H1 (cell line): Measurements from ENCODE around the gene CAPN9. TPM values are rescaled to one million over a fixed set of nuclear protein-coding genes. Genes with fewer than 3 reads are reported as not detected.

ENCODE experiments used
- MAFK ChIP-seq: IDR thresholded peaks from 2 replicates; pipeline ENCODE4 v1.6.1; 2012; ENCODE audit warnings: low read depth, mild to moderate bottlenecking, improper control_type of control experiment, low read length
- RBBP5 ChIP-seq: IDR thresholded peaks from 2 replicates; pipeline ENCODE4 v1.7.1; 2012; ENCODE audit warnings: low read depth, mild to moderate bottlenecking, inconsistent platforms, low read length, moderate library complexity, borderline replicate concordance
- RXRA ChIP-seq: IDR thresholded peaks from 2 replicates; pipeline ENCODE4 v1.6.1; 2011; ENCODE audit warnings: low read depth, mild to moderate bottlenecking, low read length, moderate library complexity; ENCODE audit not compliant: insufficient read depth
- SIX5 ChIP-seq: IDR thresholded peaks from 2 replicates; pipeline ENCODE4 v1.6.1; 2011; ENCODE audit warnings: mild to moderate bottlenecking, low read depth, low read length
- SRF ChIP-seq: IDR thresholded peaks from 2 replicates; pipeline ENCODE4 v1.6.1; 2011; ENCODE audit warnings: mild to moderate bottlenecking, low read depth, low read length, moderate library complexity
- SUZ12 ChIP-seq: fragments of 200-600 bp; sonication (generic); IDR thresholded peaks from 2 replicates; pipeline ENCODE4 v1.6.1; 2012; ENCODE audit warnings: mild to moderate bottlenecking, inconsistent platforms, low read length, moderate library complexity, mixed read lengths
- polyA plus RNA-seq, 7 experiments: library from polyadenylated mRNA; depleted of rRNA in 3 of 7; stranded (reverse) in 5 of 7; unstranded in 2 of 7; fragments of >200 nt in 5 of 7; fragments of 200-250 nt in 2 of 7; gene quantifications; 1 replicate in 5 of 7; 2 replicates in 1 of 7; 4 replicates in 1 of 7; pipeline versions ENCODE4 v1.2.1 to v1.2.3, GENCODE V29; 2011 to 2013; ENCODE audit warnings: missing spikeins in 2 of 7, mixed read lengths in 2 of 7
- total RNA-seq: library from RNA; stranded (reverse); fragmentation: NEBNext Ultra II Directional; extraction: Animal tissue kit (Norgen Biotek cat#: 25700); gene quantifications from 2 replicates; pipeline ENCODE4 v1.2.1, GENCODE V29; 2021
- TF ChIP-seq, protein P1 (sequence below): IDR thresholded peaks from 2 replicates; pipeline ENCODE4 v1.6.1; 2011; ENCODE audit warnings: low read depth, mild to moderate bottlenecking, low read length; ENCODE audit not compliant: insufficient read depth
- TF ChIP-seq, protein P2 (sequence below): IDR thresholded peaks from 2 replicates; pipeline ENCODE4 v1.6.1; 2012; ENCODE audit warnings: inconsistent platforms

The CAPN9 gene
- total and polyA plus RNA-seq, 2 of the 8 experiments (the other 6 are each of a cell fraction or from before 2014, with no cell fraction given), result 0.22 to 0.76 TPM

DNA sequence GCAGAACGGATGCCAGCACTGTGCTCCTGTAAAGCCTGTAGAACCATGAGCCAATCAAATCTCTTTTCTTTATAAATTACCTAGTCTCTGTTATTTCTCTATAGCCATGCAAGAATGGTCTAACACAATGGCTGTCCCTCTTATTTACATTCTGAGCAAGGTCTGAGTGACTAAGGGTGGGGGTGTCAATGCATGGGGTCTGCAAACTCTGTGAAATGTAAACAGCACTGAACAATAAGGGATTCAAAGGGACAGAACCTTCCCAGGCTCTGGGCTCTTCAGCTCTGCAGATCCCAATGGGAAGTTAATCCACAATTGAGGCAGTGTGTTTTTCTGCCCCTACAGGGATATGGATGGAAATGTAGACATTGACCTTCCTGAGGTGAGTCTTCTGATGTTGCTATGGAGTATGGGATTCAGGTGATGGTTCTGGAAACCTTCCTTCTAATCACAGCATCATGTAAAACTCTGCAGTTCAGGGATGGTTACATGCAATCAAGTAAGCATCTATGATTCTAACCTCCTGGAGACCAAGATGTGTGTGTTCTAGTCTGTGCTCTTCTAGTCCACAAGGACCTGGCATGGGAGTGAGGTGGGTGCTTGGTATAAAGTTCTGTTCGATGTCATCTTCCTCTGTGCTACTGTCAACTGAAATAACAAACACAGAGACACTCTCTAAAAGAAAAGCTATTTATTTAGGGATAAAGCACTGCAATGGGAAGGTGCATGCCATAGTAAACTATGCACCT is 38.6 kb downstream of the CAPN9 start (continued):
- TF ChIP-seq MAFK (no peak), RBBP5 (no peak), SIX5 (no peak), SUZ12 (no peak), RXRA (no peak), SRF (no peak)
- TF ChIP-seq, protein P1, sequence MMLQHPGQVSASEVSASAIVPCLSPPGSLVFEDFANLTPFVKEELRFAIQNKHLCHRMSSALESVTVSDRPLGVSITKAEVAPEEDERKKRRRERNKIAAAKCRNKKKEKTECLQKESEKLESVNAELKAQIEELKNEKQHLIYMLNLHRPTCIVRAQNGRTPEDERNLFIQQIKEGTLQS, result no peak
- TF ChIP-seq, protein P2, sequence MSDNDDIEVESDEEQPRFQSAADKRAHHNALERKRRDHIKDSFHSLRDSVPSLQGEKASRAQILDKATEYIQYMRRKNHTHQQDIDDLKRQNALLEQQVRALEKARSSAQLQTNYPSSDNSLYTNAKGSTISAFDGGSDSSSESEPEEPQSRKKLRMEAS, result no peak
- TF ChIP-seq, all 59 proteins: peak for 0
